H1 (cell line): Measurements from ENCODE around the gene MAGI1. TPM values are rescaled to one million over a fixed set of nuclear protein-coding genes. Genes with fewer than 3 reads are reported as not detected.

Experiments used
- CTCF ChIA-PET: fragments of 300-600 bp; sonication (Branson Sonifier 250); formaldehyde crosslinking; loops from one replicate; lab custom pipeline; 2021; ENCODE audit not compliant: partially characterized antibody; lab: Charles Lee
- POLR2A ChIA-PET: fragments of 300-600 bp; sonication (Branson Sonifier 250); formaldehyde crosslinking; loops from one replicate; lab custom pipeline; 2021; ENCODE audit warnings: inconsistent platforms; ENCODE audit not compliant: partially characterized antibody; lab: Charles Lee
- DNase-seq, 2 experiments: peaks; one replicate each; pipeline versions ENCODE4 v3.0.0 to v3.0.0-alpha.2; 2010 to 2022; ENCODE audit warnings: low spot score in 2 of 2, low read depth in 1 of 2, mixed read lengths in 1 of 2
- FAIRE-seq: peaks from 2 replicates; lab custom pipeline; 2011; peaks lifted over from hg19 to GRCh38; lab: Jason Lieb, UNC
- H2AFZ ChIP-seq: 2 replicates; pipeline ENCODE4 v1.8.1; 2012; ENCODE audit warnings: low read length, inconsistent platforms
- H2AK5ac ChIP-seq: 2 replicates; pipeline ENCODE4 v1.6.1; 2013; ENCODE audit warnings: low read depth, low read length
- H2BK120ac ChIP-seq: replicated peaks from 2 replicates; pipeline ENCODE3; 2013; ENCODE audit warnings: low read depth, low read length, inconsistent platforms
- H2BK12ac ChIP-seq: 2 replicates; pipeline ENCODE4 v1.6.1; 2013; ENCODE audit warnings: low read depth, low read length
- H2BK15ac ChIP-seq: 2 replicates; pipeline ENCODE4 v1.6.1; 2013; ENCODE audit warnings: low read length
- H2BK20ac ChIP-seq: 2 replicates; pipeline ENCODE4 v1.6.1; 2013; ENCODE audit warnings: low read length
- H2BK5ac ChIP-seq: 2 replicates; pipeline ENCODE4 v1.6.1; 2013; ENCODE audit warnings: low read depth, low read length
- H3K14ac ChIP-seq: 2 replicates; pipeline ENCODE4 v1.6.1; 2013; ENCODE audit warnings: inconsistent platforms; ENCODE audit not compliant: insufficient read length
- H3K18ac ChIP-seq: 2 replicates; pipeline ENCODE4 v1.6.1; 2013; ENCODE audit warnings: low read length; ENCODE audit errors: extremely low read depth
- H3K23ac ChIP-seq: 2 replicates; pipeline ENCODE4 v1.6.1; 2013; ENCODE audit warnings: inconsistent platforms; ENCODE audit not compliant: insufficient read length
- H3K23me2 ChIP-seq: 2 replicates; pipeline ENCODE4 v1.6.1; 2013; ENCODE audit warnings: low read depth, low read length
- H3K27ac ChIP-seq: 2 replicates; pipeline ENCODE4 v1.6.1; 2011; ENCODE audit warnings: low read depth, low read length, inconsistent platforms
- H3K27me3 ChIP-seq, 4 experiments: replicated peaks in 1 of 4; 1 replicate in 1 of 4; 2 replicates in 3 of 4; pipeline versions ENCODE4 v1.6.1 to v1.8.1; 2011 to 2013; ENCODE audit warnings: low read length in 3 of 4, mild to moderate bottlenecking in 3 of 4, inconsistent platforms in 2 of 4, mixed read lengths in 2 of 4, moderate library complexity in 1 of 4; ENCODE audit not compliant: control insufficient read depth in 3 of 4, insufficient read depth in 3 of 4; ENCODE audit errors: extremely low read depth in 1 of 4
- H3K36me3 ChIP-seq, 4 experiments: 2 replicates each; pipeline versions ENCODE4 v1.6.1 to v1.8.1; 2011 to 2013; ENCODE audit warnings: mild to moderate bottlenecking in 4 of 4, low read length in 3 of 4, moderate library complexity in 2 of 4, control low read depth in 1 of 4, inconsistent platforms in 1 of 4; ENCODE audit not compliant: insufficient read depth in 4 of 4, control insufficient read depth in 2 of 4
- H3K4ac ChIP-seq: replicated peaks from 2 replicates; pipeline ENCODE3; 2013; ENCODE audit warnings: low read length, low read depth, mixed read lengths, inconsistent platforms; ENCODE audit not compliant: insufficient read length
- H3K4me1 ChIP-seq, 4 experiments: replicated peaks in 1 of 4; 1 replicate in 1 of 4; 2 replicates in 3 of 4; pipeline versions ENCODE4 v1.6.1 to v1.8.1; 2011 to 2013; ENCODE audit warnings: low read length in 3 of 4, inconsistent platforms in 2 of 4, mixed read lengths in 1 of 4; ENCODE audit not compliant: insufficient read depth in 4 of 4, control insufficient read depth in 3 of 4
- H3K4me2 ChIP-seq, 2 experiments: 2 replicates each; pipeline versions ENCODE4 v1.6.1 to v1.8.1; 2011 to 2013; ENCODE audit warnings: low read depth in 2 of 2, low read length in 2 of 2, control low read depth in 1 of 2, inconsistent platforms in 1 of 2, mild to moderate bottlenecking in 1 of 2; ENCODE audit not compliant: insufficient read depth in 1 of 2
- H3K4me3 ChIP-seq, 4 experiments: fragments of 200-600, 300-600 bp in 1 of 4; sonication (generic), shearing (Covaris generic), sonication (Bioruptor Twin) in 1 of 4; 2 replicates each; pipeline versions ENCODE4 v1.5.1 to v1.8.1; 2011 to 2016; ENCODE audit warnings: low read length in 4 of 4, low read depth in 3 of 4, control low read depth in 2 of 4, inconsistent platforms in 2 of 4, mild to moderate bottlenecking in 2 of 4, mixed read lengths in 1 of 4, moderate library complexity in 1 of 4; ENCODE audit not compliant: insufficient read depth in 2 of 4; ENCODE audit errors: extremely low read depth in 1 of 4
- H3K56ac ChIP-seq: replicated peaks from 2 replicates; pipeline ENCODE3; 2013; ENCODE audit warnings: low read depth, mild to moderate bottlenecking, mixed read lengths, low read length, inconsistent platforms; ENCODE audit not compliant: insufficient read length
- H3K79me1 ChIP-seq: 2 replicates; pipeline ENCODE4 v1.6.1; 2013; ENCODE audit warnings: low read depth, low read length, control low read depth
- H3K79me2 ChIP-seq, 2 experiments: 2 replicates each; pipeline versions ENCODE4 v1.6.1 to v1.8.1; 2012 to 2013; ENCODE audit warnings: low read length in 2 of 2, mild to moderate bottlenecking in 2 of 2, inconsistent platforms in 1 of 2; ENCODE audit not compliant: insufficient read depth in 2 of 2, control insufficient read depth in 1 of 2
- H3K9ac ChIP-seq, 4 experiments: replicated peaks in 1 of 4; 1 replicate in 1 of 4; 2 replicates in 3 of 4; pipeline versions ENCODE4 v1.6.1 to v1.8.1; 2011 to 2013; ENCODE audit warnings: low read depth in 3 of 4, low read length in 3 of 4, control low read depth in 2 of 4, mild to moderate bottlenecking in 2 of 4, moderate library complexity in 2 of 4, inconsistent platforms in 1 of 4; ENCODE audit errors: extremely low read depth in 1 of 4
- H3K9me3 ChIP-seq, 2 experiments: 2 replicates each; pipeline versions ENCODE4 v1.6.1 to v1.8.1; 2012 to 2013; ENCODE audit warnings: mild to moderate bottlenecking in 2 of 2, moderate library complexity in 2 of 2, control low read depth in 1 of 2, inconsistent platforms in 1 of 2, low read depth in 1 of 2, low read length in 1 of 2, mixed read lengths in 1 of 2; ENCODE audit not compliant: insufficient read depth in 2 of 2
- H4K20me1 ChIP-seq, 2 experiments: replicated peaks in 1 of 2; 2 replicates each; pipeline versions ENCODE3 to v1.8.1; 2011 to 2013; ENCODE audit warnings: inconsistent platforms in 2 of 2, low read length in 2 of 2, mild to moderate bottlenecking in 1 of 2; ENCODE audit not compliant: insufficient read depth in 2 of 2, control insufficient read depth in 1 of 2
- H4K5ac ChIP-seq: 2 replicates; pipeline ENCODE4 v1.6.1; 2013; ENCODE audit warnings: low read length, low read depth, mixed read lengths, inconsistent platforms; ENCODE audit not compliant: insufficient read length
- H4K8ac ChIP-seq: 2 replicates; pipeline ENCODE4 v1.8.0; 2013; ENCODE audit warnings: mild to moderate bottlenecking, moderate library complexity, low read length, inconsistent platforms; ENCODE audit not compliant: insufficient read depth; ENCODE audit errors: extremely low read depth
- H4K91ac ChIP-seq: replicated peaks from 2 replicates; pipeline ENCODE3; 2013; ENCODE audit warnings: low read length, mixed read lengths, inconsistent platforms; ENCODE audit not compliant: insufficient read length
- FOSL1 ChIP-seq: IDR thresholded peaks from 2 replicates; pipeline ENCODE4 v1.6.1; 2011; ENCODE audit warnings: mild to moderate bottlenecking, low read depth, low read length, moderate library complexity; ENCODE audit not compliant: insufficient read depth
- NRF1 ChIP-seq: IDR thresholded peaks from 2 replicates; pipeline ENCODE4 v1.6.1; 2011; ENCODE audit warnings: mild to moderate bottlenecking, low read depth, low read length, improper control_type of control experiment
- WGBS, 2 experiments: shearing (Covaris generic) in 1 of 2; methylation state at CpG; one replicate each; pipeline versions ENCODE4 v1.1.6 to v1.1.7; 2013 to 2015; ENCODE audit warnings: low lambda C conversion rate in 2 of 2, mixed read lengths in 2 of 2, inconsistent platforms in 1 of 2, low coverage in 1 of 2, missing lambda C conversion rate in 1 of 2; ENCODE audit not compliant: insufficient replicate concordance in 2 of 2, insufficient coverage in 1 of 2, insufficient read length in 1 of 2; ENCODE audit errors: extremely low coverage in 1 of 2, missing lambda C conversion rate in 1 of 2; 5-methylcytosine and 5-hydroxymethylcytosine counted together
- polyA plus RNA-seq, 7 experiments: library from polyadenylated mRNA; depleted of rRNA in 3 of 7; stranded (reverse) in 5 of 7; unstranded in 2 of 7; fragments of >200 nt in 5 of 7; fragments of 200-250 nt in 2 of 7; gene quantifications; 1 replicate in 5 of 7; 2 replicates in 1 of 7; 4 replicates in 1 of 7; pipeline versions ENCODE4 v1.2.1 to v1.2.3, GENCODE V29; 2011 to 2013; ENCODE audit warnings: missing spikeins in 2 of 7, mixed read lengths in 2 of 7
- total RNA-seq: library from RNA; stranded (reverse); fragmentation: NEBNext Ultra II Directional; extraction: Animal tissue kit (Norgen Biotek cat#: 25700); gene quantifications from 2 replicates; pipeline ENCODE4 v1.2.1, GENCODE V29; 2021

The MAGI1 gene
- total and polyA plus RNA-seq, 2 of the 8 experiments (the other 6 are each of a cell fraction or from before 2014, with no cell fraction given): 19.8 to 78.0 TPM

GRCh38 chr3:65438612-65439011, 600.1 kb downstream of the MAGI1 start:
- WGBS, 2 experiments: 92% methylated on average over 1 of the region's 1 CpG; no CpG with 5 or more reads in 1 of the 2 experiments
- Histone ChIP-seq H3K79me1 (no peaks in the 10 kb centered on the region), H3K36me3 (peaks cover 6 to 61% (median 25%) of the 10 kb centered on the region in 4 experiments; a peak in 7 of 8 replicates), H3K27ac (no peak overlapping the region), H3K56ac (no peak overlapping the region), H2BK12ac (no peak overlapping the region), H3K23ac (no peak overlapping the region), H3K4me3 (no peak overlapping the region), H3K79me2 (no peaks in the 10 kb centered on the region), H3K4ac (no peak overlapping the region), H3K23me2 (no peaks in the 10 kb centered on the region; the same call in 1 of the 2 replicates), H2BK120ac (no peak overlapping the region), H2AK5ac (no peak overlapping the region), H3K9ac (no peak overlapping the region), H3K27me3 (no peaks in the 10 kb centered on the region), H4K91ac (no peak overlapping the region), H2BK20ac (no peak overlapping the region), H2BK5ac (no peak overlapping the region), H4K20me1 (no peaks in the 10 kb centered on the region), H2AFZ (no peak overlapping the region), H3K4me2 (no peak overlapping the region), H3K14ac (no peak overlapping the region), H3K4me1 (peaks cover 0 to 3% (median 1%) of the 10 kb centered on the region in 4 experiments; a peak in 3 of 7 replicates), H4K8ac (no peak overlapping the region), H4K5ac (no peak overlapping the region), H3K9me3 (no peaks in the 10 kb centered on the region), H2BK15ac (no peak overlapping the region), H3K18ac (no peak overlapping the region)
- DNase-seq (no peak), FAIRE-seq (no peak)
- POLR2A ChIA-PET: no interaction called here
- CTCF ChIA-PET: interaction anchor here (0.6 to 3.6 kb wide), 22 partner anchors 8 to 906 kb away, joined by 3 to 17 read pairs (median 5); no protein-coding TSS in a partner anchor
- TF ChIP-seq FOSL1 (no peak), NRF1 (no peak)
